ENCODE results near the gene PTPN1. TPM values are rescaled to one million over a fixed set of nuclear protein-coding genes. Genes with fewer than 3 reads are reported as not detected.

PTPN1 gene
- total RNA-seq, 1 donor from 2014 or later: 26.0 TPM

- no peaks in the 10 kb centered on the region for H3K4me1 Mint-ChIP-seq (ENCODE audit: low read depth)
- no peak overlapping the region for H3K4me3 Mint-ChIP-seq (ENCODE audit: low read depth)
- no peaks in the 10 kb centered on the region for H3K27me3 Mint-ChIP-seq
- no peaks in the 10 kb centered on the region for H3K9me3 Mint-ChIP-seq (ENCODE audit: low read depth)
- no peak overlapping the region for H3K27ac Mint-ChIP-seq
- peak; percentile 55 for DNase-seq (ENCODE audit: low spot score, unreplicated experiment)
- TF ChIP-seq CTCF (IDR thresholded peaks at IDR 0.05; ENCODE audit: unreplicated experiment): peak; percentile 75
- peaks cover 20% of the 10 kb centered on the region for H3K36me3 Mint-ChIP-seq (ENCODE audit: insufficient read depth)
These were observed 70.0 kb downstream of the PTPN1 start for GRCh38 chr20:50580016-50580747.

GRCh38 chr20:50580842-50581544 is 70.8 kb downstream of the PTPN1 start:
- no peak overlapping the region for H3K27ac Mint-ChIP-seq
- H3K9me3 Mint-ChIP-seq (ENCODE audit: low read depth): no peaks in the 10 kb centered on the region
- TF ChIP-seq CTCF (IDR thresholded peaks at IDR 0.05; ENCODE audit: unreplicated experiment): no peak
- no peak for DNase-seq (ENCODE audit: low spot score, unreplicated experiment)
- no peaks in the 10 kb centered on the region for H3K27me3 Mint-ChIP-seq
- no peaks in the 10 kb centered on the region for H3K4me1 Mint-ChIP-seq (ENCODE audit: low read depth)
- H3K36me3 Mint-ChIP-seq (ENCODE audit: insufficient read depth): peaks cover 22% of the 10 kb centered on the region
- no peak overlapping the region for H3K4me3 Mint-ChIP-seq (ENCODE audit: low read depth)

- Mint-ChIP-seq H3K4me1 (ENCODE audit: low read depth) (no peaks in the 10 kb centered on the region), H3K36me3 (ENCODE audit: insufficient read depth) (peaks cover 22% of the 10 kb centered on the region), H3K27ac (no peak overlapping the region)
These were observed 71.9 kb downstream of the PTPN1 start for GRCh38 chr20:50582092-50582491.

GRCh38 chr20:50582591-50583234 is 72.5 kb downstream of the PTPN1 start:
- TF ChIP-seq CTCF (IDR thresholded peaks at IDR 0.05; ENCODE audit: unreplicated experiment): no peak
- Mint-ChIP-seq H3K9me3 (ENCODE audit: low read depth) (no peaks in the 10 kb centered on the region), H3K4me3 (ENCODE audit: low read depth) (no peak overlapping the region), H3K27me3 (no peaks in the 10 kb centered on the region), H3K36me3 (ENCODE audit: insufficient read depth) (peaks cover 22% of the 10 kb centered on the region), H3K27ac (no peak overlapping the region), H3K4me1 (ENCODE audit: low read depth) (no peaks in the 10 kb centered on the region)
- no peak for DNase-seq (ENCODE audit: low spot score, unreplicated experiment)

More at GRCh38 chr20:50582092-50582491, 71.9 kb downstream of the PTPN1 start:
- Mint-ChIP-seq H3K4me3 (ENCODE audit: low read depth) (no peak overlapping the region), H3K27me3 (no peaks in the 10 kb centered on the region), H3K9me3 (ENCODE audit: low read depth) (no peaks in the 10 kb centered on the region)
- no peak for DNase-seq (ENCODE audit: low spot score, unreplicated experiment)
- no peak for TF ChIP-seq CTCF (IDR thresholded peaks at IDR 0.05; ENCODE audit: unreplicated experiment)

GRCh38 chr20:50583442-50584150 is 73.4 kb downstream of the PTPN1 start:
- Mint-ChIP-seq H3K27ac (no peak overlapping the region), H3K4me3 (ENCODE audit: low read depth) (no peak overlapping the region), H3K27me3 (no peaks in the 10 kb centered on the region), H3K36me3 (ENCODE audit: insufficient read depth) (peaks cover 20% of the 10 kb centered on the region), H3K4me1 (ENCODE audit: low read depth) (no peaks in the 10 kb centered on the region), H3K9me3 (ENCODE audit: low read depth) (no peaks in the 10 kb centered on the region)
- no peak for TF ChIP-seq CTCF (IDR thresholded peaks at IDR 0.05; ENCODE audit: unreplicated experiment)
- DNase-seq (ENCODE audit: low spot score, unreplicated experiment): no peak
